Activated CD4-positive, alpha-beta T cell treated with anti-CD3 and anti-CD28 coated beads, Interleukin-2, amount 10 ng/mL, durations not matched to agents 24 days and 14 days (primary cell): Measurements from ENCODE around the gene CHRNA4. TPM values are rescaled to one million over a fixed set of nuclear protein-coding genes. Genes with fewer than 3 reads are reported as not detected.

ENCODE experiments used
- DNase-seq: peaks from one replicate; pipeline ENCODE4 v3.0.0; 2022
- H3K27ac Mint-ChIP-seq: one replicate; pipeline ENCODE4 v1.8.0; 2022; ENCODE audit warnings: mild to moderate bottlenecking, mixed read lengths
- H3K27me3 Mint-ChIP-seq: one replicate; pipeline ENCODE4 v1.8.0; 2022; ENCODE audit warnings: mixed read lengths
- H3K36me3 Mint-ChIP-seq: one replicate; pipeline ENCODE4 v1.8.0; 2022; ENCODE audit warnings: low read depth, mild to moderate bottlenecking, mixed read lengths
- H3K4me1 Mint-ChIP-seq: one replicate; pipeline ENCODE4 v1.8.0; 2021; ENCODE audit warnings: mixed read lengths
- H3K4me3 Mint-ChIP-seq: one replicate; pipeline ENCODE4 v1.8.0; 2022; ENCODE audit warnings: mild to moderate bottlenecking, moderate library complexity, mixed read lengths
- H3K9me3 Mint-ChIP-seq: one replicate; pipeline ENCODE4 v1.8.0; 2021; ENCODE audit warnings: mixed read lengths
- intact Hi-C: fragments of 100-400 bp; cut with micrococcal nuclease; formaldehyde crosslinking; loops from one replicate; pipeline ENCODE4 v1.15.1; 2023
- total RNA-seq: library from RNA; stranded (reverse); gene quantifications from 2 replicates; pipeline ENCODE4 v1.2.3, GENCODE V29; 2022

CHRNA4 gene
- total RNA-seq, 1 donor from 2014 or later = not detected

- Mint-ChIP-seq H3K27me3 (peaks cover 13% of the 10 kb centered on the region), H3K4me3 (no peak overlapping the region), H3K36me3 (no peaks in the 10 kb centered on the region), H3K27ac (no peak overlapping the region), H3K4me1 (peaks cover 2% of the 10 kb centered on the region), H3K9me3 (no peaks in the 10 kb centered on the region)
- intact Hi-C loops = no loop called here
- no peak for DNase-seq
These were observed 63.2 kb downstream of the CHRNA4 start for GRCh38 chr20:63297796-63298572.

GRCh38 chr20:63297371-63297781 is 63.8 kb downstream of the CHRNA4 start:
- H3K27me3 Mint-ChIP-seq = peaks cover 10% of the 10 kb centered on the region
- DNase-seq = no peak

DNA sequence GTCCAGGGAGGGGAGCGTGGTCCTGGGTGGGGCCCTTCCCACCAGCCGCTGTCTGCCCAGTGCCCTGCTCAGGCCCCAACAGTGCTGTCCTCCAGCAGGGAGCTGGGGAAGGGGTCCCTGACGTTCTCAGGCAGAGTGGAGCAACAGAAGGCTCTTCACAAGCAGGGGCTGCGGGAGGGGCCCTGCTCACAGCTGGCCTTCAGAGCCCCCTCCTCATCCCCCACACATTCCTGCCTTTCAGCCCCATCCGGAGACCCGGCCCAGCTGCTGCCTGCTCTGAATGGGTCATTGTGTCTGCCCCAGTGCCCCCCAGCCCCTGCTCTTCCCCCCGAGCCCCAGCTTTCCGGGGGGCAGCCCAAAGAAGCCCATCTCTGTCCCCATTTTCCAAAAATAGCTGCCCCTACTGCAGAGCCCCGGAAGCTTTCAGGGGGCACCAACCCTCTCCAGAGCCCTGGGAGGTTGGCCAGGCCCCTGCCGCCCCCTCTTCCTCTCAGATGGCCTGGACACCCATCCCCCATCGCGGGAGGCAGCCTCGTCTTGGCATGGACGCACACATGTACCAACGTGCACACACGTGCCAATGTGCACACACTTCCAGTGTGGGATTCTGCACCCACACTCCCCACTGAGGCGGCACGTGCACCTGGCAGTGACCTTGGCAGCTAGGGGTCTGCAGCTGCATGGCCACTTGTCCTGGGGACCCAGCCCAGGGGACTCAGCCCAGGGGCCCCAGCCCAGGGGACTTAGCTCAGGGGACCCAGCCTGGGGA is 64.4 kb downstream of the CHRNA4 start:
- H3K4me1 Mint-ChIP-seq = peaks cover 2% of the 10 kb centered on the region
- H3K27ac Mint-ChIP-seq = no peak overlapping the region
- intact Hi-C loops = no loop called here
- H3K9me3 Mint-ChIP-seq = no peaks in the 10 kb centered on the region
- no peak overlapping the region for H3K4me3 Mint-ChIP-seq
- no peak for DNase-seq
- peaks cover 10% of the 10 kb centered on the region for H3K27me3 Mint-ChIP-seq
- no peaks in the 10 kb centered on the region for H3K36me3 Mint-ChIP-seq

More at GRCh38 chr20:63297371-63297781, 63.8 kb downstream of the CHRNA4 start:
- H3K27ac Mint-ChIP-seq = no peak overlapping the region
- H3K9me3 Mint-ChIP-seq = no peaks in the 10 kb centered on the region
- H3K4me1 Mint-ChIP-seq = peaks cover 2% of the 10 kb centered on the region
- H3K4me3 Mint-ChIP-seq = no peak overlapping the region
- H3K36me3 Mint-ChIP-seq = no peaks in the 10 kb centered on the region
- intact Hi-C loops = no loop called here

DNA sequence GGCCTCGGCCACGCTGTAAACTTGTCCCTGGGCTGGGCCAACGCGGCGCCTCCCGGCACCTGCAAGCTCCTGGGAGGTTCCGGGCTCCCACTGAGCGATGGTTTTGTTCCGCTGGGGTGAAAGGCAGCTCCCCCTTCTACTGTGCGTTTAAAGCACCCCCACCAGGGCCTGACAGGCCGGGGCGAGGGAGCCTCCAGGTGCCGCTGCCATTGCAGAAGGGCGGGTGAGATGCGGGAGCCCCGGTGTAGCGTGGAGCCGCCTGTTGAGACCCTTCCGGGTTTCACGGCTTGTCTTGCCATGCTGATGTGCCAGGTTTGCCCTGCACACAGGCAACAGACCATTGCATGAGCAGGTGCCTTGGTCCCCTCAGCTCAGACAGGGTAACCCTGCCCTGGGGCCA is 65.3 kb downstream of the CHRNA4 start:
- DNase-seq = no peak
- Mint-ChIP-seq H3K27ac (no peak overlapping the region), H3K36me3 (no peaks in the 10 kb centered on the region), H3K4me3 (no peak overlapping the region), H3K4me1 (peaks cover 2% of the 10 kb centered on the region), H3K9me3 (no peaks in the 10 kb centered on the region), H3K27me3 (peaks cover 8% of the 10 kb centered on the region)
- intact Hi-C loops = no loop called here

- Mint-ChIP-seq H3K4me3 (no peak overlapping the region), H3K4me1 (peaks cover 2% of the 10 kb centered on the region), H3K27ac (no peak overlapping the region), H3K9me3 (no peaks in the 10 kb centered on the region), H3K27me3 (peaks cover 8% of the 10 kb centered on the region), H3K36me3 (no peaks in the 10 kb centered on the region)
- intact Hi-C loops = no loop called here
- no peak for DNase-seq
These were observed 65.7 kb downstream of the CHRNA4 start for GRCh38 chr20:63295422-63295821.

GRCh38 chr20:63295018-63295417 is 66.1 kb downstream of the CHRNA4 start:
- Mint-ChIP-seq H3K4me3 (no peak overlapping the region), H3K36me3 (no peaks in the 10 kb centered on the region), H3K4me1 (peaks cover 2% of the 10 kb centered on the region), H3K9me3 (no peaks in the 10 kb centered on the region), H3K27me3 (peaks cover 7% of the 10 kb centered on the region), H3K27ac (no peak overlapping the region)
- no peak for DNase-seq
- intact Hi-C loops = no loop called here

GRCh38 chr20:63294536-63294900 is 66.6 kb downstream of the CHRNA4 start:
- Mint-ChIP-seq H3K4me3 (no peak overlapping the region), H3K36me3 (no peaks in the 10 kb centered on the region), H3K4me1 (peaks cover 2% of the 10 kb centered on the region), H3K27ac (no peak overlapping the region), H3K27me3 (peaks cover 6% of the 10 kb centered on the region), H3K9me3 (no peaks in the 10 kb centered on the region)
- intact Hi-C loops = no loop called here
- DNase-seq = no peak

DNA sequence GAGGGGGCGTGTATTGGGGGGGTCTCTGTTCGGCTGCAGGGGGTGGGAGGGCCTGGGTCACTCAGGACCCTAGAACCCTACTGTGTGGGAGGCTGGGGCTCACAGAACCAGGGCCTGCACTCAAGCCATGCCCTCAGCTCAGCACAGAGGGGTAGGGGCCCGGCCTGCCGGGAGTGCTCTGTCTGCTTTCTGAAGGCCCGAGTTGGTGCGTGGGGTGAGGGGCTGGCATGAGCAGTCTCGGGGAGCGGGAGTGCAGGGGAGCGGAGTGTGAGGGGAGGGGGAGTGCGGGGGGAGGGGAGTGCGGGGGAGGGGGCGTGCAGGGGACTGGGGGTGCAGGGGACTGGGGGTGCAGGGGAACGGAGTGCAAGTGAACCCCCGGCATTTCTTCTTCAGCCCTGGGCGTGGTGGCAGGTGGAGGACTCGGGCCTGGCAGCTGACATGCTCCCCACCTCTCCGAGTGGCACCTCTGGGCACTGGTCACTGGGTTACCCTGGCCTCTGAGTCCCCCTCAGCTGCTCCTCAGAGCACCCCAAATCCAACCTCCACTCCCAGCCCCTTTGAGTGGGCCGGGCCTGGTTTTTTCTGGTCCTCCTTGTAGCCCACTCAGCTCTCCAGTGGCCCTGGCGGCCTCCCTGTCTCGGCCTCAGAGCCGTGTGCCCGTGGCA is 67.1 kb downstream of the CHRNA4 start:
- H3K9me3 Mint-ChIP-seq = no peaks in the 10 kb centered on the region
- H3K4me3 Mint-ChIP-seq = no peak overlapping the region
- H3K27ac Mint-ChIP-seq = no peak overlapping the region
- intact Hi-C loops = no loop called here
- H3K36me3 Mint-ChIP-seq = peaks cover under 1% of the 10 kb centered on the region
- H3K27me3 Mint-ChIP-seq = peaks cover 4% of the 10 kb centered on the region
- peaks cover 2% of the 10 kb centered on the region for H3K4me1 Mint-ChIP-seq
- DNase-seq = no peak

- intact Hi-C loops = no loop called here
- peaks cover 3% of the 10 kb centered on the region for H3K27me3 Mint-ChIP-seq
These were observed 67.7 kb downstream of the CHRNA4 start for GRCh38 chr20:63293456-63293855.

More at GRCh38 chr20:63293456-63293855, 67.7 kb downstream of the CHRNA4 start:
- H3K4me1 Mint-ChIP-seq = peaks cover 2% of the 10 kb centered on the region
- no peaks in the 10 kb centered on the region for H3K9me3 Mint-ChIP-seq
- peaks cover 4% of the 10 kb centered on the region for H3K36me3 Mint-ChIP-seq
- DNase-seq = no peak
- H3K4me3 Mint-ChIP-seq = no peak overlapping the region
- no peak overlapping the region for H3K27ac Mint-ChIP-seq

Other genes with a start within 250 kb of the CHRNA4 start
- gene YTHDF1, start 145.2 kb downstream of the CHRNA4 start, total RNA-seq = 44.5 and 48.6 TPM in 2 replicates
- gene BIRC7, start 125.4 kb downstream of the CHRNA4 start, total RNA-seq = not detected in 2 replicates
- not detected in 2 replicates for gene NKAIN4, start 106.9 kb downstream of the CHRNA4 start, total RNA-seq
- gene ARFGAP1, start 88.5 kb downstream of the CHRNA4 start, total RNA-seq = 97.0 and 98.2 TPM in 2 replicates
- not detected in 2 replicates for gene COL20A1, start 68.2 kb downstream of the CHRNA4 start, total RNA-seq
- 0.26 TPM in 1 of 2 replicates, not detected in the other for gene KCNQ2, start 111.3 kb upstream of the CHRNA4 start, total RNA-seq
- gene EEF1A2, start 137.7 kb upstream of the CHRNA4 start, total RNA-seq = 0.28 and 0.66 TPM in 2 replicates
- gene PPDPF, start 159.4 kb upstream of the CHRNA4 start, total RNA-seq = 125 and 130 TPM in 2 replicates
- gene PTK6, start 176.0 kb upstream of the CHRNA4 start, total RNA-seq = 0.19 and 0.35 TPM in 2 replicates
- gene SRMS, start 186.4 kb upstream of the CHRNA4 start, total RNA-seq = not detected in 2 replicates
- 0.12 and 0.16 TPM in 2 replicates for gene FNDC11, start 192.8 kb upstream of the CHRNA4 start, total RNA-seq
- 13.7 and 15.9 TPM in 2 replicates for gene HELZ2, start 212.9 kb upstream of the CHRNA4 start, total RNA-seq